ENCODE measurements around the gene TMEM39B.
A peak's percentile ranks its signal among the peaks of the same experiment; 100 is the strongest.

The TMEM39B gene

DNA sequence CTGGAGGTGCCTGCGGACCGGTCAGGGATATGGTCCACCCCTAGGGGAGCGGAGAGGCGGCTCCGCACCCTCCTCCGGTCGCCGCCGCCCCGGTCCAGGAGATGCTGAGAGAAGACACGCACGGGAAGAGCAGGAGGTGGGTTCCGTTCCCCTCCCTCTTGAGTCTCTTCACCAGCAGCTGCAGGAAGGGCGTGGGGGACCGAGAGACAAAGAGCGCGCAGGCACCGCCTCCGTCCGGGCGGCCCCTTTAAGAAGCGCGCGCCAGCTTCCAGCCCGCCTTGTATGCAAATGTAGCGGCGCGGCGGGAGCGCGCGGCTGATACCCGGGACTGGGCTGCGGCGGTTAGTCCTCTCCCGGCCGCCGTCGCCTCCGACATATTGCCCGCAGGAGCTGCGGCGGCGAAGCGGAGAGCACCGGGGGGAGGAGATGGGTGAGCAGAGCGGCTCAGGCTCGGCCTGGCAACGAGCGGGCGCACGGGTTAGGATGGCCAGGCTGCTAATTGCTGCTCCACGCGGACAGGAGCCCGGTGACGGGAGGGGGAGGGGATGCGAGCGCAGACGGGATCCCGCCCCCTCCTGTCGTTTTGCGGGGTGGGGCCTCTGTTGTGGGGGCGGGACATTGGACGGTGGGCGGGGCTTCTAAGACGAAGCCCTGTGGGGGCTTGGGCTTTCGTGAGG, at the start of gene TMEM39B:
TMEM39B (plus strand) TSS at position 318 of the 677 bp plus-strand sequence; CDS start at position 427, 109 bp downstream.
- peak within 1 kb of the TSS; percentile 74 for H3K4me3 ChIP-seq (ENCODE audit: low read depth, low read length)
- TF ChIP-seq, protein P1, sequence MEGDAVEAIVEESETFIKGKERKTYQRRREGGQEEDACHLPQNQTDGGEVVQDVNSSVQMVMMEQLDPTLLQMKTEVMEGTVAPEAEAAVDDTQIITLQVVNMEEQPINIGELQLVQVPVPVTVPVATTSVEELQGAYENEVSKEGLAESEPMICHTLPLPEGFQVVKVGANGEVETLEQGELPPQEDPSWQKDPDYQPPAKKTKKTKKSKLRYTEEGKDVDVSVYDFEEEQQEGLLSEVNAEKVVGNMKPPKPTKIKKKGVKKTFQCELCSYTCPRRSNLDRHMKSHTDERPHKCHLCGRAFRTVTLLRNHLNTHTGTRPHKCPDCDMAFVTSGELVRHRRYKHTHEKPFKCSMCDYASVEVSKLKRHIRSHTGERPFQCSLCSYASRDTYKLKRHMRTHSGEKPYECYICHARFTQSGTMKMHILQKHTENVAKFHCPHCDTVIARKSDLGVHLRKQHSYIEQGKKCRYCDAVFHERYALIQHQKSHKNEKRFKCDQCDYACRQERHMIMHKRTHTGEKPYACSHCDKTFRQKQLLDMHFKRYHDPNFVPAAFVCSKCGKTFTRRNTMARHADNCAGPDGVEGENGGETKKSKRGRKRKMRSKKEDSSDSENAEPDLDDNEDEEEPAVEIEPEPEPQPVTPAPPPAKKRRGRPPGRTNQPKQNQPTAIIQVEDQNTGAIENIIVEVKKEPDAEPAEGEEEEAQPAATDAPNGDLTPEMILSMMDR (IDR thresholded peaks at IDR 0.05; ENCODE audit: borderline replicate concordance, insufficient read depth, low read depth, low read length), result no peak

DNA sequence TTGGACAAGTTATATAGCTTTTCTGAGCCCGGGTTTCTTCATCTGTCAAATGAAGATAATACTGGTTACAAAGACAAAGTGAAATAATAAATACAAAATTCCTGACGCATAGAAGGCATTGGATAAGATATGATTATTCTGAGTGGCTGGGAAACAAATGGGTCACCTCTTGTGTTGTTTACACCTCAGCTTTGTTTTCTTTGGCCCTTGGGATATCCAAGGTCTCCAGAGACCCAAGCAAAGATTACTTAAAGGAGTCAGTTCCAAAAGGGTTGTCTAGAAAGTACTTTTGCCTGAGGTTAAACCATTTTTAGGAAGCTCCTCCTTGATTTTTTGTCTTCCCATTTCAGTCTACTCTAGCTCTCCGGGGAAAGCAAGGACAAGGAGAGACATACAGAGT, 49.4 kb upstream of the TMEM39B start:
- H3K4me3 ChIP-seq (ENCODE audit: low read depth, low read length), result no peak overlapping the region
- TF ChIP-seq, protein P1 (IDR thresholded peaks at IDR 0.05; ENCODE audit: borderline replicate concordance, insufficient read depth, low read depth, low read length), result no peak

DNA sequence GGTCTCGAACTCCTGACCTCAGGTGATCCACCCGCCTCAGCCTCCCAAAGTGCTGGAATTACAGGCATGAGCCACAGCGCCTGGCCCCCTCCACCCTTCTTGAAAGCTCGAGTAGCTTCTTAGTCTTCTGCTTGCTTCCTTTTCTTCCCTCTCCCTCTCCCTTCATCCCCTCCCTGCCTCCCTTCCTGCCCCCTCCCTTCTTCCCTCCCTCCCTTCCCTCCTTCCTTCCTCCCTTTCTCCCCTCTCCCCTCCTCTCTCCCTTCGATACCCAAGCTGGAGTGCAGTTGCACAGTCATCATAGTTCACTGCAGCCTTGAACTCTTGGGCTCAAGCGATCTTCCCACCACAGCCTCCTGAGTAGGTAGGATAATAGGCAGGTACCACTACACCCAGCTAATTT, 47.2 kb upstream of the TMEM39B start:
- H3K4me3 ChIP-seq (ENCODE audit: low read depth, low read length), result no peak overlapping the region
- TF ChIP-seq, protein P1 (IDR thresholded peaks at IDR 0.05; ENCODE audit: borderline replicate concordance, insufficient read depth, low read depth, low read length), result no peak

DNA sequence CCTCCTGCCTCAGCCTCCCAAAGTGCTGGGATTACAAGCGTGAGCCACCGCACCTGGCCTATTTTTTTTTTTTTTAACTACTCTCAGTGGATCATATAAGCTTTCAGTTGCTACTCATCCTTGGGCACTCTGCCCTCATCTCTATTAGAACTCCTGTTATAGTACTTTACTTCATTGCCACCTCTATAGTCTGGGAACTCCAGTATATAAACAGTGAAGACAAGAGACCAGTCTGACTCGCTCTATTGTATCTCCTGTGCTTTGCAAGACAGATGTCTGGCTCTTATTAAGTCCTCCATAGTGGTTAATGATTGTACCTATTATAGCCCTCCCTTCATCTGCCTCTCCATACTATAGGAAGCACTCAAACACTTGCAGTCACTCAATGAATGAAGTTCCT, 44.0 kb upstream of the TMEM39B start:
- TF ChIP-seq, protein P1 (IDR thresholded peaks at IDR 0.05; ENCODE audit: borderline replicate concordance, insufficient read depth, low read depth, low read length), result no peak

DNA sequence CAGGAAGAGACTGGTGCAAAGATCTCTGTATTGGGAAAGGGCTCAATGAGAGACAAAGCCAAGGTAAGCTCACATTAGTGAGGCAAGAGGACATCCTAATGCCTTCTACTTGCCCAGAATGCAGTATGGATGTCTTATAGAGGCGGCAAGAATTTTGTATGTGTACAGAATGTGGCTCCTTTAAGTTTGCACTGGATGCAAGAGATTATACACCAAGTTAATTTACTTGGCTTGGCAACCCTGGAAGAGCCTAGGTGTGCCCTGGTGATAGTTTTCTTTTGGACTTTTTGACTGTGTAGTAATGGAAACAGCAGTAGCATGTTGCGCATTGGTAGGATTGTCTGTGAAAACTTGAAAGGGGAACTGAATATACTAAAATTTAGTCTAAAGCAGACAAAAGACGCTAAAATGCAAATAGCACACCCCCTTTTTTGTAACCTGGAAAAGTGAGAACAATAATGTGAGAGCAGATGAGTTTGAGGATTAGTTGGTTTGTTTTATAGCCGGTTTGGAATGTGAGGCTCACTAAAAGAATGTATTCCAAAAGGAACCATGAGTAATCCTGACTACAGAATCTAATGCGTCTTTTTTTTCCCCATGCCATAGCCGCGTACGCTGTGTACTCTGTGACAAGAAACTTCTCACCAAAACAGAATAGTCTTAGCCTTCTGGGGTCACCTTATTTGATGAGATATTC, 41.0 kb upstream of the TMEM39B start:
- H3K4me3 ChIP-seq (ENCODE audit: low read depth, low read length), result no peak overlapping the region
- TF ChIP-seq, protein P1 (IDR thresholded peaks at IDR 0.05; ENCODE audit: borderline replicate concordance, insufficient read depth, low read depth, low read length), result no peak

More for the DNA sequence above, 44.0 kb upstream of the TMEM39B start:
- no peak overlapping the region for H3K4me3 ChIP-seq (ENCODE audit: low read depth, low read length)

DNA sequence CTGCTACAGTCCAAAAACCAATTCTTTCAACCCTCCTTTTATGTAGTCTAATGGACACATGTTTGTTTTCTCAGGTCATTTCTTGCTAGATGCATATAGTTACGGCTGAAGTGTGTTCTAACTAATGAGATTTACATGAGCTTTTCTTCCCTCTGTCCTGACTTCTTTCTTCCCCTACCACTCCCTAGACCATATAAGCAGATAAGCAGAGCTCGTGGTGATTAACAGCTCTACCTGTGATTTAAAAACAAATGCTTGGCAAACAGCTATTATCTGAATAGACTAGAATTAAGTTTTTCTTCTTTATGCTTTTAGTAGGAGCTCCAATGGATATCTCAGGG, 40.5 kb upstream of the TMEM39B start:
- H3K4me3 ChIP-seq (ENCODE audit: low read depth, low read length), result no peak overlapping the region
- TF ChIP-seq, protein P1 (IDR thresholded peaks at IDR 0.05; ENCODE audit: borderline replicate concordance, insufficient read depth, low read depth, low read length), result no peak

DNA sequence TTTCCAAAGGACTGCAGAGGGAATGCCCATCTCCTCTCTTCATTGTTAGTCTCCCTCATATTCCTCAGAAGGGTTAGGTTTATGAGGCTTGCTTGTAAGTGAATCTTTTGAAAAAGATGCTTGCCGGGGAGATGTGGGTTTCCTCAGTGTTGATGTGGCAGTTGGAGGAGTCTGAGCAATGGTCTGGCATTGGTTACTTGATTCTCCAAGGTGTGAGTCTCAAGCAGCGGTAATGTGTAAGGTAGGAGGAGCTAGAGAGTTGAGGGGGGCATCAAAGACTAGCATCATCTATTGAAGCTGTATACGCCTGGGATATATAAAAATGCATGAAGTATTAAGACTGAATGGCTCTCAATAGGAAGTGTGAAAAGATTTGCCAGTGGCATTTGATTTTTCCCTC, 37.6 kb upstream of the TMEM39B start:
- no peak overlapping the region for H3K4me3 ChIP-seq (ENCODE audit: low read depth, low read length)
- TF ChIP-seq, protein P1 (IDR thresholded peaks at IDR 0.05; ENCODE audit: borderline replicate concordance, insufficient read depth, low read depth, low read length), result no peak
